AG10803 (cell line): Measurements from ENCODE around the gene KCNAB1.
A peak's percentile ranks its signal among the peaks of the same experiment; 100 is the strongest.
"Not testable (repeated sequence)": the region's sequence is repeated elsewhere in the genome, so short reads cannot be mapped to it uniquely, and the experiment has no call there.

ENCODE experiments used
- DNase-seq: peaks from one replicate; pipeline ENCODE4 v3.0.0; 2010; ENCODE audit warnings: low read depth
- H3K4me3 ChIP-seq: 2 replicates; pipeline ENCODE4 v1.5.1; 2011; ENCODE audit warnings: mild to moderate bottlenecking, low read length, control low read depth
- TF ChIP-seq, protein P1 (sequence below): conservative IDR thresholded peaks from 2 replicates; pipeline ENCODE4 v1.5.1; 2011; ENCODE audit warnings: mild to moderate bottlenecking, low read length, control low read depth, inconsistent platforms

Gene KCNAB1

DNA sequence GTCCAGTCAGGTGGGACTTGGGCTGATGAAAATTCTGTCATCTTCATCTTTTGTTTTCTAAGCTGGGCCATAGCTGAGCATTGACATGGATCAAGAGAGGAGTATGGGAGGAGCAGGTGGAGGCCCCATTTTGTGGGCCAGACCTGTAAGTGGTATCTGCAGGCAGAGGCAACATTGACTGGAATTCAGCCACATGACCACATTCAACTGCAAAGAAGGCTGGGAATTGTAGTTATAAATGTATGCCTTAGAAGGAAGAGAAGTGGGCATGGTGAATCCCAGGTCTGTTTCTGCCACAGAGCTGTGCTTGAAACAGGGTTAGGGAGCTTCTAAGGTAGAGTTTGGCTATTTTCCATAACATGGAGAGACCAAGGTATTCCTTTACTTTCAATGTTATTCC lies 11.4 kb downstream of the KCNAB1 start:
- no peak overlapping the region for H3K4me3 ChIP-seq
- TF ChIP-seq, protein P1, sequence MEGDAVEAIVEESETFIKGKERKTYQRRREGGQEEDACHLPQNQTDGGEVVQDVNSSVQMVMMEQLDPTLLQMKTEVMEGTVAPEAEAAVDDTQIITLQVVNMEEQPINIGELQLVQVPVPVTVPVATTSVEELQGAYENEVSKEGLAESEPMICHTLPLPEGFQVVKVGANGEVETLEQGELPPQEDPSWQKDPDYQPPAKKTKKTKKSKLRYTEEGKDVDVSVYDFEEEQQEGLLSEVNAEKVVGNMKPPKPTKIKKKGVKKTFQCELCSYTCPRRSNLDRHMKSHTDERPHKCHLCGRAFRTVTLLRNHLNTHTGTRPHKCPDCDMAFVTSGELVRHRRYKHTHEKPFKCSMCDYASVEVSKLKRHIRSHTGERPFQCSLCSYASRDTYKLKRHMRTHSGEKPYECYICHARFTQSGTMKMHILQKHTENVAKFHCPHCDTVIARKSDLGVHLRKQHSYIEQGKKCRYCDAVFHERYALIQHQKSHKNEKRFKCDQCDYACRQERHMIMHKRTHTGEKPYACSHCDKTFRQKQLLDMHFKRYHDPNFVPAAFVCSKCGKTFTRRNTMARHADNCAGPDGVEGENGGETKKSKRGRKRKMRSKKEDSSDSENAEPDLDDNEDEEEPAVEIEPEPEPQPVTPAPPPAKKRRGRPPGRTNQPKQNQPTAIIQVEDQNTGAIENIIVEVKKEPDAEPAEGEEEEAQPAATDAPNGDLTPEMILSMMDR: no peak
- no peak for DNase-seq

DNA sequence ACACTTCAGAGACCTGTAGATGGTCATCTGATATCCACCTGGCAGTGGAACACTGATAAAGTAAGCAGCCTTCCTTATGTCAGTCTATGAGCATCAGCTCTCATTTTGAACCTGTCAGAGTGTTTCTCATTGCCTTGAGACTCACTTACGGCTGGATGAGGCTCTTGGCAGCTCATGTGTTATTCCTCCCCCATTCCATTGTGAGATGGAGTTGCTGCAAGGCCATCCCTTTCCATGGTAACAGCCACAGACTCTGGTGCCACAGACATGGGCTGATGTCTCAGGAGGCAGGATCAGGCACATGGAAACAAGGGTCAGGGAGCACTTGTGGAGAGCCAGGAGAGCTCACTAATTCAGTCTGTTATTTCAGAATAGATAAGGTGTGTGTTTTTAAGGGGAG lies 11.9 kb downstream of the KCNAB1 start:
- DNase-seq: no peak
- TF ChIP-seq, protein P1: no peak
- no peak overlapping the region for H3K4me3 ChIP-seq

DNA sequence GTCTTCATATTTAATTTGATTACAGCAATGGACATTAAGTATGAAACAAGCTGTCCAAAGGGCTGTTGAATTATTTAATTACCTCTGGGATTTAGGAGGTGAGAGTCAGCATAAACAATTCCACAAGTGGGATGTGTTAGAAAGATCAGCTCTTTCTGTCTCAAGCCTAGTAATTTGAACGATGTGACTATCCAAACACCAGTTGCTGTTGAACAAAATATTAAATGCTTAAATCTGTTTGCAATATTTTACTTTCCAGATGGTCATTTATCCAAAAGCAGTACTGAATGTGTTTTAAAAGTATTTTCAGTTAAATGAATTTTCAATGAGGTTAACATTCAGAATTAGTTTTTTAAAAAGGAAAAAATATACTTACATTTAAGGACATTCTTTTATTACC lies 12.7 kb downstream of the KCNAB1 start:
- TF ChIP-seq, protein P1: no peak
- H3K4me3 ChIP-seq: no peak overlapping the region
- DNase-seq: no peak

DNA sequence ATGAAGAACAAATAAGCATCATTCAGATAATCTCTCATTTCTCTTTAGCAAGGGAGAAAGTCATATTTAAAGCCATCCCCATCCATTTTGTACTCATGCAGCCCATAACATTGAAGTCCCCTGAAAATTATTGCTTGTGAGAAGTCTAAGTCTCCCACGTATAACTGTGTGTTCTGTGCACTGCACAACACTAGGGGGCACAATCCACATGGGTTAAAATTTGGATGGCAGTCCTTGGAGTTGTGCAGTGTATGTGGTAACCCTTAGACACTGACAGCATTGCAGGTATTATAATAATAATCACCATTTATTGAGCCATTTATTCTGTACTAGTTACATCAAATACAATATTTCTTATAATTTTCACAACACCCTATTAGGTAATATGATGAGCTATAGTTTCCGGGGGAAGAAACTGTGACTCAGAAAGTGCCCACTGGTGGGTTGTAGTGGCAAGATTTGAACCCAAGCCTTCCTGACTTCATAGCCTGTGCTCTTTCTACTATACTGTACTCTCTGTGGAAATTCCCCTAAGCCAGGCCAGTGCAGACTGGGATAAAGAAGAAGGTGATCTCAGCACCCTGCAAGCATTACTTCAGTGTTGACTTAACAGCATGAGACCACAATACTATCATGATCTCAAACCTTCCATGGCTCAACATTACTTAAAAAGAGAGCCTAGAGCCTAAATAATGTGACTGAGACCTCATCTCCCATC lies 15.7 kb downstream of the KCNAB1 start:
- H3K4me3 ChIP-seq: no peak overlapping the region
- TF ChIP-seq, protein P1: 0 out of 2 replicates have a peak, but pooled peaks have one; percentile 22
- no peak for DNase-seq

DNA sequence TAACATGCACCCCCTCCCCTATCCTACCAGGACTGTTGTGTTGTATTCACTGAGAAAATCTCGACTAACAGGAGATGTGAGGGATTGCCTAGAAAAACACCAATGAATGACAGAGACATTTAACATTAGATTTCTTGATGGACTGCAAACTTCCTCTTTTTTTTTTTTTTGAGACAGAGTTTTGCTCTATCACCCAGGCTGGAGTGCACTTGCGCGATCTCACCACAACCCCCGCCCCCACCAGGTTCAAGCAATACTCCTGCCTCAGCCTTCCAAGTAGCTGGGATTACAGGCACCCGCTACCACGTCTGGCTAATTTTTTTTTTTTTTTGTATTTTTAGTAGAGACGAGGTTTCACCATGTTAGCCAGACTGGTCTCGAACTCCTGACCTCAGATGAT lies 17.0 kb downstream of the KCNAB1 start:
- not testable (repeated sequence) for DNase-seq, H3K4me3 ChIP-seq

DNA sequence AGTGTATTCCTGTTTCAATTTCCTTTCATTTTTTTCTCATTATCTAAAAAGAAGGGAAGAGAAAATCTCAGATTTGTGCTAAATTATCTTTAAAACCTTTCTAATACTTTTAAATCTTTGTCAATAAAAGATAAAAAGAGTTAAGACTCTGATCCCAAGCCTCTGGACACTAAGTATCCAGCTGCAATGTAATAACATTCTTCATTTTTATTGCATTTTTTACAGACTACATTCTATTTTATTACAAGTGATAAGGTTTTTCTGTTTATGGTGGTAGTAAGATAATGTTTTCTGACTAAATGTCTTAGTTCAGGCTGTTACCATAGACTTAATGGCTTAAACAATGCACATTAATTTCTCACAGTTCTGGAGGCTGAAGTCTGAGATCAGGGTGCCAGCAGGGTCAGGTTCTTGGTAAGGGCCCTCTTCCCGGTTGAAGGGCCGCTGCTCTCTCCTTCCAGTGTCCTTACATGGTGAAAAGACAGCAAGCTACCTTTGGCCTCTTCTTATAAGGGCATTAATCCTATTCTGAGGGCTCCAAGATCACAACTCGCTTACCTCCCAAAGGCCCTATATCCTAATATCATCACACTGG lies 19.7 kb downstream of the KCNAB1 start:
- DNase-seq: no peak
- TF ChIP-seq, protein P1: no peak
- no peak overlapping the region for H3K4me3 ChIP-seq

DNA sequence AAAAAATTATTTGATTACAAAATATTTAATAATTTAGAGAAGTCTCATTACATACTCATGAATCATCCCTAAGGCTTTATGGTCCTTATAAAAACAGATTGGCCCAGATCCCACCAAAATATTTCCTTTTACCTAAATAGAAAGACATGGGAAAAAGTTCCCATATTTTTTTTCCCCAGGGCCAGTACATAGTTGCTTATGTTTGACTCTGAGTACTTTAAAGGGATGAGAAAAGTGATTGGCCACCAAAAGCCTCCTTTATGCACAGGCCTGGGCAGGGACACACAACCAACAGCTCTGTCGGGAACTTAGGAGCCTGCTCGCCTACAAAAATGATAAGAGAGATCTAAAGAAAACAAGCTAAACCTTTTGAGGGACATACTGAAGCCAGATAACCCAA lies 22.3 kb downstream of the KCNAB1 start:
- TF ChIP-seq, protein P1: no peak
- peak; percentile 14 for DNase-seq
- H3K4me3 ChIP-seq: no peak overlapping the region
